ENCODE measurements around the gene MAGEC3. TPM values are rescaled to one million over a fixed set of nuclear protein-coding genes. Genes with fewer than 3 reads are reported as not detected.

MAGEC3 gene
- total RNA-seq, 2 experiments from 2014 or later = not detected

DNA sequence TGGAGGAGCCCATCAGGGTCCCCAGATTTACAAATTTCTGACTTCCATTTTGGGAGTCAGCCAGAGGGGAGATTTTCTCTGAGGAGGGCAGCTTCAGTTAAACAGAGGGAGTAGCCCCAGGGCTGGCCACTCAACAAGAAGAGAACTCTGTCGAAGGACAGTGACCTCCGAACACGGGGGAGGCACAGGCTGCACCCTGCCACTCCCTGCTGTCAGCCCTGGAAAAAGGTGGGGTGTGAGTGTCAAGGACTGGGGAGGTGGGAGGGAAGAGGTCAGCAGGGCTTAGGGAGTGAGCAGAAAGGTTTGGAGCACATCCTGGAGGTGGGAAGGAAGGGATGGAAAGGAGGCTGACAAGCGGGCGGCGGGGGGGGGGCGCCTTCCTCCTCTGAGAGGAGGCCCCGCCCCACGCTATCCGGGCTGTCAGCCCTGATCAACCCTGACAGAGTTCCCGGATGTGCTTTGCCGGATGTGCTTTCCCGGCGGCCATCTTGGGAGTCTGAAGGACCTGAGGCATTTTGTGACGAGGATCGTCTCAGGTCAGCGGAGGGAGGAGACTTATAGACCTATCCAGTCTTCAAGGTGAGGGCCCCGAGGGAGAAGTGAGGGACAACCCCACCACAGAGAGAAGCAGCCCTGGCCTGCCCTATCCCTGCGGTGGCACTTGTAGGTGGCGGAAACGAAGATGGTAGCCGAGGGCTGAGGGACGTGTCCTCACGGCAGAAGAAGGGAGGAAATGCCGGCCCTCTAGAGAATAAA is 65.5 kb downstream of the MAGEC3 start, which contains the start of gene MAGEC1:
Gene MAGEC1 (plus strand): TSS at position 495 of the 756 bp plus-strand sequence. CDS start 1,179 bp downstream, outside the sequence.
- no peak within 1 kb of the TSS for H3K27ac Mint-ChIP-seq
- DNase-seq = no peak
- CTCF ChIA-PET = no interaction called here
- H3K4me3 Mint-ChIP-seq = no peak within 1 kb of the TSS
- intact Hi-C loops (cut with micrococcal nuclease) = no loop called here
- no peaks in the 10 kb centered on the region for H3K9me3 Mint-ChIP-seq
- H3K27me3 Mint-ChIP-seq (ENCODE audit: low read depth) = no peaks in the 10 kb centered on the region
- no peaks in the 10 kb centered on the region for H3K4me1 Mint-ChIP-seq (ENCODE audit: low read depth)
- H3K36me3 Mint-ChIP-seq (ENCODE audit: low read depth) = no peaks in the 10 kb centered on the region

DNA sequence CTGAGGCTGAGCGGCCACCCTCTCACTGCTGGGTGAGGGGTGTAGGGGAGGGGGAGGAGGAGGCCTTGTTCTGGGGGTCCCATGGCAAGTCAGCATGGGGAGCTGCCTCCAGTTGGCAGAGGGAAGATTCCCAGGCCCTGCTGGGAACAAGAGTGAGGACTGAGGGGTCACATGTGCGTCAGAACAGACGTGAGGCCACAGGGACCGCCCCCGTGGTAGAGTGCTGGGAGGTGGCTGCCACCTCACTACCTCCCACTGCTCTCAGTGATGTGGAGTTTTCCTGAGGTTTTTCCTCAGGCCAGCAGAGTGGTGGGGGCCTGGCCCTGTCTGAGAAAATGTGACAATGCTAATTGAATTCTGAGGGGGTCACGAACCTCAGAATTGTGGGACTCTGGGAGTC is 66.1 kb downstream of the MAGEC3 start:
- no peaks in the 10 kb centered on the region for H3K4me1 Mint-ChIP-seq (ENCODE audit: low read depth)
- no peak overlapping the region for H3K4me3 Mint-ChIP-seq
- H3K9me3 Mint-ChIP-seq = no peaks in the 10 kb centered on the region
- H3K36me3 Mint-ChIP-seq (ENCODE audit: low read depth) = no peaks in the 10 kb centered on the region
- H3K27ac Mint-ChIP-seq = no peak overlapping the region
- CTCF ChIA-PET = no interaction called here
- no peak for DNase-seq
- intact Hi-C loops (cut with micrococcal nuclease) = no loop called here
- no peaks in the 10 kb centered on the region for H3K27me3 Mint-ChIP-seq (ENCODE audit: low read depth)

DNA sequence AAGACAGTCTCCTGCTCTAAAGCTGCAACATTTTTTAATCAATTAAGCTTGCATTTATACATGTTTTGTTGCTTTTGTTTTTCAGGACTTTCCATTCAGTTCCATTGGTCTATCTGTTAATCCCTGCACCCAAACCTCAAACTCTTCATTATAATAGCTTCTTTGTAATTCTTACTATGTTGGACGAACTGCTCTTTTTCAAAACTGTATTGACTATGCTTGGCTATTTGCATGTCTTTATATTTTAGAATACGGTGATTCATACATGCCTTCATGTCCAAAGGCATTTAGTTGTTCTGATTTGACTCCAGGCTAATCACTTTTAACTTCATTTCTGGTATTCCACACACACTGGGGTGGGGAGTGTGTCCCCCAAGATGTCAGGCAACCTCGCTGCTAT is 79.7 kb downstream of the MAGEC3 start:
- H3K27me3 Mint-ChIP-seq (ENCODE audit: low read depth) = no peaks in the 10 kb centered on the region
- H3K4me1 Mint-ChIP-seq (ENCODE audit: low read depth) = no peaks in the 10 kb centered on the region
- CTCF ChIA-PET = no interaction called here
- no peaks in the 10 kb centered on the region for H3K36me3 Mint-ChIP-seq (ENCODE audit: low read depth)
- peaks cover 4% of the 10 kb centered on the region for H3K9me3 Mint-ChIP-seq
- no peak overlapping the region for H3K27ac Mint-ChIP-seq
- H3K4me3 Mint-ChIP-seq = no peak overlapping the region
- intact Hi-C loops (cut with micrococcal nuclease) = no loop called here
- DNase-seq = no peak

- H3K4me1 Mint-ChIP-seq (ENCODE audit: low read depth) = no peaks in the 10 kb centered on the region
- DNase-seq = no peak
- no peak overlapping the region for H3K4me3 Mint-ChIP-seq
- H3K36me3 Mint-ChIP-seq (ENCODE audit: low read depth) = no peaks in the 10 kb centered on the region
- no peak overlapping the region for H3K27ac Mint-ChIP-seq
- H3K27me3 Mint-ChIP-seq (ENCODE audit: low read depth) = no peaks in the 10 kb centered on the region
- CTCF ChIA-PET = no interaction called here
- intact Hi-C loops (cut with micrococcal nuclease) = no loop called here
- peaks cover under 1% of the 10 kb centered on the region for H3K9me3 Mint-ChIP-seq
Observed at GRCh38 chrX:141924293-141924692, 86.2 kb downstream of the MAGEC3 start.

DNA sequence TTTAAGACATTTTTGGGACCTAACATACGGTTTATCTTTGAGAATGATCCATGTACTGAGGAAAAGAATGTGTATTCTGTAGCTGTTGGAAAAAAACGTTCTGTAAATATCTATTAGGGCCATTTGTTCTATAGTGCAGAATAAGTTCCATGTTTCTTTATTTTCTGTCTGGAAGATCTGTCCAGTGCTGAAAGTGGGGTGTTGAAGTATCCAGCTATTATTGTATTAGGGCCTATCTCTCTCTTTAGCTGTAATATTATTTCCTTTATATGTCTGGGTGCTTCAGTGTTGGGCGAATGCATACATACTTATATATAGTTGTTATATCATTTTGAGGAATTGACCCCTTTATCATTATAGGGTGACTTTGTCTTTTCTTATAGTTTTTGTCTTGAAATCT is 90.3 kb downstream of the MAGEC3 start:
- CTCF ChIA-PET = no interaction called here

GRCh38 chrX:141934059-141934641 is 96.0 kb downstream of the MAGEC3 start:
- Mint-ChIP-seq H3K27ac (no peak overlapping the region), H3K27me3 (ENCODE audit: low read depth) (no peaks in the 10 kb centered on the region), H3K4me3 (no peak overlapping the region), H3K36me3 (ENCODE audit: low read depth) (no peaks in the 10 kb centered on the region), H3K9me3 (no peaks in the 10 kb centered on the region), H3K4me1 (ENCODE audit: low read depth) (no peaks in the 10 kb centered on the region)
- CTCF ChIA-PET = no interaction called here
- no peak for DNase-seq
- intact Hi-C loops (cut with micrococcal nuclease) = no loop called here

More for the DNA sequence above, 90.3 kb downstream of the MAGEC3 start:
- Mint-ChIP-seq H3K36me3 (ENCODE audit: low read depth) (no peaks in the 10 kb centered on the region), H3K27ac (no peak overlapping the region), H3K4me1 (ENCODE audit: low read depth) (no peaks in the 10 kb centered on the region), H3K4me3 (no peak overlapping the region), H3K27me3 (ENCODE audit: low read depth) (no peaks in the 10 kb centered on the region), H3K9me3 (no peaks in the 10 kb centered on the region)
- intact Hi-C loops (cut with micrococcal nuclease) = no loop called here
- DNase-seq = no peak

DNA sequence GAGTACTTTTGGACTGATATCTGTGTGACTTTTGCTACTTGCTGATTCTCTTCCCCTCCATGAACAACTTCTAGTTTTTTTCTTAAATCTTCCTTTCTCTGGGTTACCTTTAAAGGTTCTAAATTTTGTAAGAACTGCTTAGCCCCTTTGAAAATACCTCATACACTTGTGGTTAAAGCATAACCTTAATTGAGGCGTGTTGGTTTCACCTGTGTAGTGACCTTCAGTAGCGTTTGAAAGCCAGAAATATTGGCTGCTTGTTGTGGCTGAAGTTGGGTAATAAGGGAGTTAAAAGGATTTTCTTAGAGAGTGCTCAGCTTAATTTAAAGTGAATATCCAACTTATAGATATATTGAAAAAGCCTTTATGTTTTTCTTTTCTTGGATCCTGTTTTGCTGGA is 97.5 kb downstream of the MAGEC3 start:
- Mint-ChIP-seq H3K36me3 (ENCODE audit: low read depth) (no peaks in the 10 kb centered on the region), H3K9me3 (no peaks in the 10 kb centered on the region), H3K4me3 (no peak overlapping the region), H3K27me3 (ENCODE audit: low read depth) (no peaks in the 10 kb centered on the region), H3K27ac (no peak overlapping the region), H3K4me1 (ENCODE audit: low read depth) (no peaks in the 10 kb centered on the region)
- DNase-seq = no peak
- CTCF ChIA-PET = no interaction called here
- intact Hi-C loops (cut with micrococcal nuclease) = no loop called here

DNA sequence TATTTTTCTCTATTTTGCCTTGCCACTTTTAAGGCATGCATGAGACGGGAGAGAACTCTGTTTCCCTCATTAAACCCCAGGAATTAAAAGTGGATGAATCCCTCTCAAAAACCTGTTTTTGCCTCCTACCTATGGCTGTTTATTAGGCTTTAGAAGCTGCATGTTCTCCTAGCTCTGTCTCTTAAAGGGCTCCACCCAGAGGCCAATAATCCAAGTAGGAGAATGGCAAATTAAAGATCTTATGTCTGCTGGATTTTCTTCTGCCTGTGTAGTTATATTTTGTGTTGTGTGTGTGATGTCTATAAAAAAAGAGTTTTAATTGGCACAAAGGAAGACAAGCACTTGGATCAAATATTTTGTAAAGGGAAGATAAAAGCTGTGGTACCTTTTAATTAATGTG is 98.0 kb downstream of the MAGEC3 start:
- Mint-ChIP-seq H3K27ac (no peak overlapping the region), H3K4me1 (ENCODE audit: low read depth) (no peaks in the 10 kb centered on the region), H3K4me3 (no peak overlapping the region), H3K9me3 (no peaks in the 10 kb centered on the region), H3K27me3 (ENCODE audit: low read depth) (no peaks in the 10 kb centered on the region), H3K36me3 (ENCODE audit: low read depth) (no peaks in the 10 kb centered on the region)
- CTCF ChIA-PET = no interaction called here
- no peak for DNase-seq
- intact Hi-C loops (cut with micrococcal nuclease) = no loop called here

- H3K9me3 Mint-ChIP-seq = no peaks in the 10 kb centered on the region
- intact Hi-C loops (cut with micrococcal nuclease) = no loop called here
- H3K27ac Mint-ChIP-seq = no peak overlapping the region
- DNase-seq = no peak
- H3K4me3 Mint-ChIP-seq = no peak overlapping the region
- H3K27me3 Mint-ChIP-seq (ENCODE audit: low read depth) = no peaks in the 10 kb centered on the region
- CTCF ChIA-PET = no interaction called here
- no peaks in the 10 kb centered on the region for H3K4me1 Mint-ChIP-seq (ENCODE audit: low read depth)
- H3K36me3 Mint-ChIP-seq (ENCODE audit: low read depth) = no peaks in the 10 kb centered on the region
Observed at GRCh38 chrX:141941234-141941633, 103.1 kb downstream of the MAGEC3 start.

DNA sequence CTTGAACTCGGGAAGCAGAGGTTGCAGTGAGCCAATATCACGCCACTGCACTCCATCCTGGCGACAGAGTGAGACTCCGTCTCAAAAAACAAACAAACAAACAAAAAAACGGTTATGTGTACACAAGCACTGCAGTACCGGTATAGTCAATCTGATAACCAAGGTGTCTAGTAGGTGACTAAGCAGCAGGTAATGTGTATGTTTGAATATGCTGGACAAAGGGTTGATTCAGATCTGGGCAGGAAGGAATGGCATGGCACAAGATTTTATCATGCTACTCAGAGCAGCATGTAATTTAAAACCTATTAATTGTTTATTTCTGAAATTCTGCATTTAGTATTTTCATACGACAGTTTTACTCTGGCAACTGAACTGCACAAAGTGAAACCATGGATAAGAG is 107.3 kb downstream of the MAGEC3 start:
- CTCF ChIA-PET = no interaction called here
- Mint-ChIP-seq H3K36me3 (ENCODE audit: low read depth) (no peaks in the 10 kb centered on the region), H3K27ac (no peak overlapping the region), H3K4me3 (no peak overlapping the region), H3K9me3 (no peaks in the 10 kb centered on the region), H3K4me1 (ENCODE audit: low read depth) (no peaks in the 10 kb centered on the region), H3K27me3 (ENCODE audit: low read depth) (no peaks in the 10 kb centered on the region)
- intact Hi-C loops (cut with micrococcal nuclease) = no loop called here
- DNase-seq = no peak

DNA sequence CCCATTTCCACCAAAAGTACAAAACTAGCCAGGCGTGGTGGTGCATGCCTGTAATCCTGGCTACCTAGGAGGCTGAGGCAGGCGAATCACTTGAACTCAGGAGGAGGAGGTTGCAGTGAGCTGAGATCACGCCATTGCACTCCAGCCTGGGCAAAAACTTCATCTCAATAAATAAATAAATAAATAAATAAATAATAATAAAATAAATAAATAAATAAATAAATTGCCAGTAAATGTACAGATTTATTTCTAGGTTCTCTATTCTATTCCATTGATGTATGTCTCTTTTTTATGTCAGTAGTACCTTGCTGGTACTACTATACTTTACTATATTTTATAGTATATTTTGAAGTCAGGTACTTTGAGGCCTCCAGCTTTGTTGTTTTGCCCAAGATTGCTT is 109.2 kb downstream of the MAGEC3 start:
- peaks cover 2% of the 10 kb centered on the region for H3K9me3 Mint-ChIP-seq
- no peaks in the 10 kb centered on the region for H3K27me3 Mint-ChIP-seq (ENCODE audit: low read depth)
- no peaks in the 10 kb centered on the region for H3K4me1 Mint-ChIP-seq (ENCODE audit: low read depth)
- CTCF ChIA-PET = no interaction called here
- intact Hi-C loops (cut with micrococcal nuclease) = no loop called here
- no peaks in the 10 kb centered on the region for H3K36me3 Mint-ChIP-seq (ENCODE audit: low read depth)
- no peak overlapping the region for H3K27ac Mint-ChIP-seq
- DNase-seq = no peak
- no peak overlapping the region for H3K4me3 Mint-ChIP-seq

Data from activated naive CD4-positive, alpha-beta T cell treated with anti-CD3 and anti-CD28 coated beads for 36 hours (primary cell).